ENCODE results near the gene HDAC9. TPM values are rescaled to one million over a fixed set of nuclear protein-coding genes. Genes with fewer than 3 reads are reported as not detected.

Gene HDAC9
- total RNA-seq, 1 donor from 2014 or later, result 52.7 TPM

GRCh38 chr7:18685971-18686370, 190.4 kb downstream of the HDAC9 start:
- Histone ChIP-seq H3K27me3 (ENCODE audit: control insufficient read depth in 3 of 3, insufficient read depth in 3 of 3, low read length in 3 of 3) (no peaks in the 10 kb centered on the region), H3K36me3 (ENCODE audit: control insufficient read depth in 3 of 3, insufficient read depth in 3 of 3, low read length in 3 of 3) (no peaks in the 10 kb centered on the region), H3K4me3 (ENCODE audit: low read length in 3 of 3) (no peak overlapping the region), H3K9ac (ENCODE audit: low read depth in 1 of 3, low read length in 3 of 3) (no peak overlapping the region), H3K9me3 (ENCODE audit: control insufficient read depth in 3 of 3, low read length in 3 of 3) (no peaks in the 10 kb centered on the region), H3K27ac (ENCODE audit: low read depth, low read length) (no peak overlapping the region), H3K4me1 (ENCODE audit: control insufficient read depth in 3 of 3, insufficient read depth in 3 of 3, low read length in 3 of 3) (no peaks in the 10 kb centered on the region)

DNA sequence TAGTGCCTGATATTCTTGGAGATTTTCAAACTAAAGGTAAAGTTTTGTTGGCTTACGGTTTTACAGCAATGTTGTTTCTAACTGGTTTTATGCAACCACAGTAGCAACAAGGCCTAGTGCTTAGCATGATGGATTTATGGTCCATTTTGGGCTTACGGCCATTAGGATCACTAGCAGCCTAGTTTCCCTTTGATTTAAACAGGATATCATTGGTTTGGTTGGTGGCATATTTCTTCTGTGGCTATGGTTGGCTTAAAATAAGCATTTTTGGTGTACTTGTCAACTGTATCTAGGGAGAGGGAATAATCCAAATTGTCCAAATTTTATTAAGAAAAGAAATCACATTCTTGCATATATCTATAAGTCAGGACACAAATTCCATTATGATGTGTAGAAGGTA, 194.0 kb downstream of the HDAC9 start:
- H3K27me3 ChIP-seq (ENCODE audit: control insufficient read depth in 3 of 3, insufficient read depth in 3 of 3, low read length in 3 of 3), result no peaks in the 10 kb centered on the region
- H3K4me1 ChIP-seq (ENCODE audit: control insufficient read depth in 3 of 3, insufficient read depth in 3 of 3, low read length in 3 of 3), result no peaks in the 10 kb centered on the region
- H3K36me3 ChIP-seq (ENCODE audit: control insufficient read depth in 3 of 3, insufficient read depth in 3 of 3, low read length in 3 of 3), result no peaks in the 10 kb centered on the region
- H3K27ac ChIP-seq (ENCODE audit: low read depth, low read length), result no peak overlapping the region
- H3K4me3 ChIP-seq (ENCODE audit: low read length in 3 of 3), result no peak overlapping the region
- no peak overlapping the region for H3K9ac ChIP-seq (ENCODE audit: low read depth in 1 of 3, low read length in 3 of 3)
- no peaks in the 10 kb centered on the region for H3K9me3 ChIP-seq (ENCODE audit: control insufficient read depth in 3 of 3, low read length in 3 of 3)

- Histone ChIP-seq H3K4me3 (ENCODE audit: low read length in 3 of 3) (no peak overlapping the region), H3K36me3 (ENCODE audit: control insufficient read depth in 3 of 3, insufficient read depth in 3 of 3, low read length in 3 of 3) (no peaks in the 10 kb centered on the region), H3K27ac (ENCODE audit: low read depth, low read length) (no peak overlapping the region), H3K4me1 (ENCODE audit: control insufficient read depth in 3 of 3, insufficient read depth in 3 of 3, low read length in 3 of 3) (no peaks in the 10 kb centered on the region), H3K9ac (ENCODE audit: low read depth in 1 of 3, low read length in 3 of 3) (no peak overlapping the region), H3K27me3 (ENCODE audit: control insufficient read depth in 3 of 3, insufficient read depth in 3 of 3, low read length in 3 of 3) (no peaks in the 10 kb centered on the region), H3K9me3 (ENCODE audit: control insufficient read depth in 3 of 3, low read length in 3 of 3) (no peaks in the 10 kb centered on the region)
These were observed 197.9 kb downstream of the HDAC9 start for GRCh38 chr7:18693406-18693805.

- H3K4me3 ChIP-seq (ENCODE audit: low read length in 3 of 3), result no peak overlapping the region
- no peaks in the 10 kb centered on the region for H3K4me1 ChIP-seq (ENCODE audit: control insufficient read depth in 3 of 3, insufficient read depth in 3 of 3, low read length in 3 of 3)
- no peaks in the 10 kb centered on the region for H3K36me3 ChIP-seq (ENCODE audit: control insufficient read depth in 3 of 3, insufficient read depth in 3 of 3, low read length in 3 of 3)
- H3K27me3 ChIP-seq (ENCODE audit: control insufficient read depth in 3 of 3, insufficient read depth in 3 of 3, low read length in 3 of 3), result no peaks in the 10 kb centered on the region
- no peak overlapping the region for H3K9ac ChIP-seq (ENCODE audit: low read depth in 1 of 3, low read length in 3 of 3)
- no peaks in the 10 kb centered on the region for H3K9me3 ChIP-seq (ENCODE audit: control insufficient read depth in 3 of 3, low read length in 3 of 3)
- no peak overlapping the region for H3K27ac ChIP-seq (ENCODE audit: low read depth, low read length)
These were observed 198.3 kb downstream of the HDAC9 start for GRCh38 chr7:18693816-18694215.

DNA sequence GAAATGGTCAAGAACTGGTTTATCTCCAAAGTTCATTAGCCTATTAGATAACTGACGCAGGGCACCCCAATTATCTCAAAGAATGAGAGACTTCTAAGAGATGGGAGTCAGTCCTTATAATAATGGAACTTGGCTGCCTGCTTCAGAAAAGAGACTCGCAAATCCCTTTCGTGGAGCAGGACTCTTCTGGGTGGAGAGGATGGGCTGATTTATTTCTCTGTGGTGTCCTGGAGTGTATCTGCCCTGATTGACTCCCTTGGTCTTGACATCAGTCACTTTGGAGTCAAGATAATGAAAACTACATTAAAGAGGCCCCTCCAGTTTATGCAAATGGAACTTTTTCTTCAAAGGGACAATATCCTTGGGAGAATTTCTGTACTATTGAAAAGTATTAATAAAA, 198.9 kb downstream of the HDAC9 start:
- Histone ChIP-seq H3K36me3 (ENCODE audit: control insufficient read depth in 3 of 3, insufficient read depth in 3 of 3, low read length in 3 of 3) (no peaks in the 10 kb centered on the region), H3K9me3 (ENCODE audit: control insufficient read depth in 3 of 3, low read length in 3 of 3) (no peaks in the 10 kb centered on the region), H3K9ac (ENCODE audit: low read depth in 1 of 3, low read length in 3 of 3) (no peak overlapping the region), H3K4me1 (ENCODE audit: control insufficient read depth in 3 of 3, insufficient read depth in 3 of 3, low read length in 3 of 3) (no peaks in the 10 kb centered on the region), H3K27me3 (ENCODE audit: control insufficient read depth in 3 of 3, insufficient read depth in 3 of 3, low read length in 3 of 3) (no peaks in the 10 kb centered on the region), H3K4me3 (ENCODE audit: low read length in 3 of 3) (no peak overlapping the region), H3K27ac (ENCODE audit: low read depth, low read length) (no peak overlapping the region)

GRCh38 chr7:18694911-18695310, 199.4 kb downstream of the HDAC9 start:
- H3K9ac ChIP-seq (ENCODE audit: low read depth in 1 of 3, low read length in 3 of 3), result no peak overlapping the region
- H3K36me3 ChIP-seq (ENCODE audit: control insufficient read depth in 3 of 3, insufficient read depth in 3 of 3, low read length in 3 of 3), result no peaks in the 10 kb centered on the region
- no peaks in the 10 kb centered on the region for H3K9me3 ChIP-seq (ENCODE audit: control insufficient read depth in 3 of 3, low read length in 3 of 3)
- H3K27ac ChIP-seq (ENCODE audit: low read depth, low read length), result no peak overlapping the region
- no peaks in the 10 kb centered on the region for H3K27me3 ChIP-seq (ENCODE audit: control insufficient read depth in 3 of 3, insufficient read depth in 3 of 3, low read length in 3 of 3)
- H3K4me1 ChIP-seq (ENCODE audit: control insufficient read depth in 3 of 3, insufficient read depth in 3 of 3, low read length in 3 of 3), result no peaks in the 10 kb centered on the region
- H3K4me3 ChIP-seq (ENCODE audit: low read length in 3 of 3), result no peak overlapping the region

DNA sequence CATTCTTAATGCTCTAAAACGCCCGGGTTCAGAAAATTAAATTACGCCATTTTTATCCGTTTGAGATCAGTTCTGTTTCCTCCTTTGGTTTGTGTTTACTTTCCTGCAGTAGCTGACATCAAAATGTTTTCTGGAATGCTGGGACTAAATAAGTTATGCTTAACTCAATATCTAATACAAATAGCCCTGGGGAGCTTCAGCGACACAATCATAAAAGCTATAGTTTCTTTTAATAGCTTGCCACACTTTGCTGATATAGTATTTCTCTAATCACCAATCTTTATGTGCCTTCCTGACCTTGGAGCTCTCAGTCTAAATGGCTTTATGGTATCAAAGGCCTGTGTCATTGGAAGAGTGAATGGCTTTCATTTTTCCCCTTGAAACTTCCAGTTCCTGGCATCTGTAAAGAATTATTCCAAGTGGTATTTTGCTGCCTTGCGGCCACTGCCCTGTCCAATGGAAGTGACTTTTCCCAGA, 202.7 kb downstream of the HDAC9 start:
- Histone ChIP-seq H3K36me3 (ENCODE audit: control insufficient read depth in 3 of 3, insufficient read depth in 3 of 3, low read length in 3 of 3) (no peaks in the 10 kb centered on the region), H3K27me3 (ENCODE audit: control insufficient read depth in 3 of 3, insufficient read depth in 3 of 3, low read length in 3 of 3) (no peaks in the 10 kb centered on the region), H3K4me1 (ENCODE audit: control insufficient read depth in 3 of 3, insufficient read depth in 3 of 3, low read length in 3 of 3) (no peaks in the 10 kb centered on the region), H3K9ac (ENCODE audit: low read depth in 1 of 3, low read length in 3 of 3) (no peak overlapping the region), H3K27ac (ENCODE audit: low read depth, low read length) (no peak overlapping the region), H3K4me3 (ENCODE audit: low read length in 3 of 3) (no peak overlapping the region), H3K9me3 (ENCODE audit: control insufficient read depth in 3 of 3, low read length in 3 of 3) (no peaks in the 10 kb centered on the region)

DNA sequence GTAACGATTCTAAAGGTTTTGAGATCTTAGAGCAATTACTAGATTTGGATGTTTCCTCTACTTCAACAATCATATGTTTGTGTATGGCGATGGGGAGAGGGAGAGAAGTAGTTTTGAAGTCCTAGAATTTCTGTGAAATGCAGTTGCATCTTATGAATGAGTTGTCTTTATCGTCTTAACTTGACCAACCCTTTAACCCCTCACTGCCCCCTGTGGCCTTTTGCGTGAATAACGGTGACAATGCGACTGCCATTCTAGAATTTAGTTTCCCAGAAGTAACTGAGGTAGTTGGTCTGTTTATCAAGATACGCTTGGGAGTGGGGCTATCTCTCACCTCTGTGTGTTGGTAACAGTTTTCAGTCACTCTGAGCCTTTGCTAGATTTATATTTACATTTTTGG, 204.6 kb downstream of the HDAC9 start:
- H3K4me1 ChIP-seq (ENCODE audit: control insufficient read depth in 3 of 3, insufficient read depth in 3 of 3, low read length in 3 of 3), result no peaks in the 10 kb centered on the region

DNA sequence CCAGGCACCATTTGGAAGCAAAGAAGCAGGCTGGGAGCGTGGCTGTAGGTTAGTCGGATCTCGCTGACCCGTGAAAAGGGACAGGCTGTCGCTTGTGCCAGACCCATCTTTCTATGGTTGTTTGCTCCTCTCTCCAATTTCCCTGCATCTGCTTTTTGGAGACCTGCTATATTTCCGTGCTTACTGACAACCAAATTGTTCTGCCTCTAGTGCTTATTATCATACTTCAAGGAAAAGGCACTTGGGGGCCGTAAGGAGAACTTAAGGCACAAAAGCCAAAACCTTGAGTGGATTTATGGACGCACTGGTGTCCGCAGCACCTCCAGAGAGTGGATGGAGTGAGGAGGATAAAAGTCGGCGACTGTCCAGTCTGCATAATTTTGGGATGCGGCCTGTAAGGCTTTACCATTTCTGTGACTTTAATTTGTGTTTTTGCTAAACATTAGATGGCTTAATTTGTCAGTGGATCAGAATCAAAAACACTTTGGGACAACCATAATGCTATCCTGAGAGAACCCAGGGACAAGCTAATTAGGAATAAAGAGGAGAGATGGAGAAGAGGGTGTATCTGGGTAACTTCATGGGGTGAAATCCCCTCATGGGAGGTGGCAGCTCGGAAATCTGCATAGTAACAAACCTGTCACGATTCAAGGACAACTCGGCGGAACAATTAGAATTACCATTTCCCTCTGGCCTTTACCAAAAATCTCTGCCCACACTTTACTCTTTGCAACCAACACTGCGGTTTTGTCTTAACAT, 206.7 kb downstream of the HDAC9 start:
- Histone ChIP-seq H3K27me3 (ENCODE audit: control insufficient read depth in 3 of 3, insufficient read depth in 3 of 3, low read length in 3 of 3) (no peaks in the 10 kb centered on the region), H3K4me3 (ENCODE audit: low read length in 3 of 3) (no peak overlapping the region), H3K27ac (ENCODE audit: low read depth, low read length) (no peak overlapping the region), H3K4me1 (ENCODE audit: control insufficient read depth in 3 of 3, insufficient read depth in 3 of 3, low read length in 3 of 3) (no peaks in the 10 kb centered on the region), H3K36me3 (ENCODE audit: control insufficient read depth in 3 of 3, insufficient read depth in 3 of 3, low read length in 3 of 3) (no peaks in the 10 kb centered on the region), H3K9me3 (ENCODE audit: control insufficient read depth in 3 of 3, low read length in 3 of 3) (no peaks in the 10 kb centered on the region), H3K9ac (ENCODE audit: low read depth in 1 of 3, low read length in 3 of 3) (no peak overlapping the region)

More for the DNA sequence above, 204.6 kb downstream of the HDAC9 start:
- no peak overlapping the region for H3K9ac ChIP-seq (ENCODE audit: low read depth in 1 of 3, low read length in 3 of 3)
- H3K4me3 ChIP-seq (ENCODE audit: low read length in 3 of 3), result no peak overlapping the region
- H3K9me3 ChIP-seq (ENCODE audit: control insufficient read depth in 3 of 3, low read length in 3 of 3), result no peaks in the 10 kb centered on the region
- no peaks in the 10 kb centered on the region for H3K27me3 ChIP-seq (ENCODE audit: control insufficient read depth in 3 of 3, insufficient read depth in 3 of 3, low read length in 3 of 3)
- H3K27ac ChIP-seq (ENCODE audit: low read depth, low read length), result no peak overlapping the region
- no peaks in the 10 kb centered on the region for H3K36me3 ChIP-seq (ENCODE audit: control insufficient read depth in 3 of 3, insufficient read depth in 3 of 3, low read length in 3 of 3)

DNA sequence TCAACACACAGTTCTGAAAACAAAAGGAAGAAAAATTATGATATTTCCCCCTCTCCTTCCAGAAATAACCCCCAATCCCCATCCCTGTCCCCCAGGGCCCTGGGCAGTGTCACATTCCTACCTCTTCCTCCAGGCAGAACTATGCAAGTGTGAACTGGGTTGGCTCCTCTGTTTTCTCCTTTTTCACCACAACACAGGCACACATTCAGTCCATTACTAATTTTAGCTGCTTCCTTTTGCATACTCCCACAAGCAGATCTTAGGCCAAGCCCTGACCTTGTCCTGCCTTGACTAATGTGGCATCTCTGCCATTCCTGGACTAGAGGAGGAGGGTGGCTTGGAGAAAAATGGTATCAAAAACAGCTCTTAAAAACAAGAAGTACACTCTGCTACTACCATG, 208.1 kb downstream of the HDAC9 start:
- no peak overlapping the region for H3K4me3 ChIP-seq (ENCODE audit: low read length in 3 of 3)
- H3K27ac ChIP-seq (ENCODE audit: low read depth, low read length), result no peak overlapping the region
- no peaks in the 10 kb centered on the region for H3K36me3 ChIP-seq (ENCODE audit: control insufficient read depth in 3 of 3, insufficient read depth in 3 of 3, low read length in 3 of 3)
- no peaks in the 10 kb centered on the region for H3K4me1 ChIP-seq (ENCODE audit: control insufficient read depth in 3 of 3, insufficient read depth in 3 of 3, low read length in 3 of 3)
- H3K9me3 ChIP-seq (ENCODE audit: control insufficient read depth in 3 of 3, low read length in 3 of 3), result no peaks in the 10 kb centered on the region
- no peaks in the 10 kb centered on the region for H3K27me3 ChIP-seq (ENCODE audit: control insufficient read depth in 3 of 3, insufficient read depth in 3 of 3, low read length in 3 of 3)
- H3K9ac ChIP-seq (ENCODE audit: low read depth in 1 of 3, low read length in 3 of 3), result no peak overlapping the region

Data from skeletal muscle tissue (tissue), 4 donors.